ENCODE data around the gene ACAN.

ACAN gene

GRCh38 chr15:88844749-88845386 is 41.6 kb downstream of the ACAN start:
- no peak for DNase-seq

GRCh38 chr15:88845616-88846015 is 42.4 kb downstream of the ACAN start:
- DNase-seq: no peak

- DNase-seq: no peak
Observed at GRCh38 chr15:88847144-88847543, 43.9 kb downstream of the ACAN start.

DNA sequence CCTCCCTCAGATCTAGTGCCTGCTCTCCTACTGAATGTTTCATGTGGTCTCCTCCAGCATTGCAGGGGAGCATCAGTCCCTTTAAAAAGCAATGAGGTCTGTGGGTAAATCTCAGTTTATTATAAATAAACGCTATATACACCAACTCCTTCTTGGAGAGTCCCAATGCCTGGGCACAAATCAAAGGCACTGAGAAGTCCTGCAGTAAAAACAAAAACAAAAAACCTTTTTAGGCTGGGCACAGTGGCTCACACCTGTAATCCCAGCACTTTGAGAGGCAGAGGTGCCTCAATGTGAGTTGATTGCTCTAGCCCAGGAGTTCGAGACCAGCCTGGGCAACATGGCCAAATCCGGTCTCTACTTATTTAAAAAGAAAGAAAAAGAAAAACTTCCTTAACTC is 45.0 kb downstream of the ACAN start:
- no peak for DNase-seq

GRCh38 chr15:88849376-88850072 is 46.3 kb downstream of the ACAN start:
- no peak for DNase-seq

- DNase-seq: no peak
Observed at GRCh38 chr15:88852476-88852875, 49.2 kb downstream of the ACAN start.

DNA sequence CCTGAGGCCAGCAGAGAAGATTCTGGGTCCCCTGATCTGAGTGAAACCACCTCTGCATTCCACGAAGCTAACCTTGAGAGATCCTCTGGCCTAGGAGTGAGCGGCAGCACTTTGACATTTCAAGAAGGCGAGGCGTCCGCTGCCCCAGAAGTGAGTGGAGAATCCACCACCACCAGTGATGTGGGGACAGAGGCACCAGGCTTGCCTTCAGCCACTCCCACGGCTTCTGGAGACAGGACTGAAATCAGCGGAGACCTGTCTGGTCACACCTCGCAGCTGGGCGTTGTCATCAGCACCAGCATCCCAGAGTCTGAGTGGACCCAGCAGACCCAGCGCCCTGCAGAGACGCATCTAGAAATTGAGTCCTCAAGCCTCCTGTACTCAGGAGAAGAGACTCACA is 55.7 kb downstream of the ACAN start:
- DNase-seq: no peak

GRCh38 chr15:88859550-88859949 is 56.3 kb downstream of the ACAN start:
- no peak for DNase-seq

DNA sequence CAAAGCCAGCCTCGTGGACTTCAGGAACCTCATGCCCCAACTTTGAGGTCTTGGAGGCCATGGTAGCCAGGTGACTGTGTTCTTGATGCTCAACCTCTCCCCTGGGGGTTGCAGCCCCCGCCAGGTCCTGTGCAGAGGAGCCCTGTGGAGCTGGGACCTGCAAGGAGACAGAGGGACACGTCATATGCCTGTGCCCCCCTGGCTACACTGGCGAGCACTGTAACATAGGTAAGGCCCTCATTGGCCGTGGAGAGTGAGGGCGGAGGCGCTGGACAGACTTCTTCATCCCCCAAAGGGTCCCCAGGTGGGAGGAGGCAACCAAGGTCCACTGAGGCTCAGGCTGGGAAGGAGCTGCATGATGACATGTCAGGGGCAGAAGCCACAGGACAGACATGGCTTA is 57.0 kb downstream of the ACAN start:
- no peak for DNase-seq

GRCh38 chr15:88863412-88863811 is 60.2 kb downstream of the ACAN start:
- DNase-seq: no peak

DNA sequence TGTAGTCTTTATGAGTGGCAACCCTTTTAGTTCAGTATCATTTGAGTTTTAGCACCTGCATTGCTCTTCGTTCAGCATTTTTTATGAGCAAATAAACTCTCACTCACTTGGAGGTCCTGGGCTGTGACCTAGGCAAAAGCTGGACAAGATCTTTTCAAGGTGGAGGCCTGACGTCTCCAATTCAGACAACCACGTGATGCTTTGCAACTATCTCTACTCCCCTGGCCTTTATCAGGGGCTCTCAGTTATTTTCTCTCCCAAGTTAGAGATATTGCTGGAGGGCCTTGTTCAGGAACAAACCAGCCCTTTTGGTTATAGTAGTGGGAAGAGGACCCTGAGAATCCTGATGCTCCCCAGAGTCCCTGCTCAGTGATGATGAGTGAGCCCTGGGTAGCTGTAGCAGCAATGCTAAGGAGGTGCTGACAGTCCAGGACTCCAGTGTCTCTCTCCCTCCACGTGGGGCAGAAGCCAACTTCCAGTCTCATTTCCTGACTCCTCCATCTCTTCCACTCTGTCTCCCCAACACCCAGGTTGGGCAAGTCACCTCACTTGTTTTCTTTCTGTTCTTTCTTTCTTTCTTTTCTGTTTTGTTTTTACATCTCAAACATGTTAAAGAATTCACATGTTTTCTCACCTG is 61.7 kb downstream of the ACAN start:
- DNase-seq: peak; percentile 31

GRCh38 chr15:88865498-88866099 is 62.4 kb downstream of the ACAN start:
- peak; percentile 35 for DNase-seq

- DNase-seq: no peak
Observed at GRCh38 chr15:88866295-88866881, 63.2 kb downstream of the ACAN start.

DNA sequence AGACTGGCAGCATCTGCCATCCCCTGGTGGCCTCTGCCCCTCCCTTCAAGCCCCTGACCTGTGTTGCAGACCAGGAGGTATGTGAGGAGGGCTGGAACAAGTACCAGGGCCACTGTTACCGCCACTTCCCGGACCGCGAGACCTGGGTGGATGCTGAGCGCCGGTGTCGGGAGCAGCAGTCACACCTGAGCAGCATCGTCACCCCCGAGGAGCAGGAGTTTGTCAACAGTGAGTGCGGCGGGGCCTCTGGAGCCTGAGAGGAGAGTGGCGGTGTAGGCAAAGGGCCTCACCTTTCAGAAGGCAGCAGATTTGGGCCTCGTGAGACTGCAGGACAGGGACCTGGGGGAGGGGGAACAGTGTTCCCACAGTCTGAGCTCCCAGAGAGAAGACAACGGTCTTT is 68.1 kb downstream of the ACAN start:
- no peak for DNase-seq

DNA sequence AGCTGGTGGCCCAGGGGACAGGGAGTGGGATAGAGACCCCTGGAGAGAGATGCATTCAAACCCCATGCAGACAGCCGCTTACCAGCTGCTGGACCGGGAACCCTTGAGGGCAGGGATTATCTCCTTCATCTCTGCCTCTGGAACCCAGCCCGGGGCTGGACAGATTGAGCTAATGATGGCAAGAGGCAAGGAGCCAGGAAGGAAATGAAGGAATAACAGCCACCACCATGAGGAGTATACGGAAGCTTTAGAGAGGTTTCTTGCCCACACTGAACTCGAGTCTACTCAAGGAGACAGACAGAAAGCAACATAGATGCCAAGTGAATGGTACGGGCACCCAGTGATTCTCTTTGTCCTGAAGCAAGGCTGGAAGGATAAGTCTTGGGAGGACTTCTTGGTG is 68.9 kb downstream of the ACAN start:
- DNase-seq: no peak

DNA sequence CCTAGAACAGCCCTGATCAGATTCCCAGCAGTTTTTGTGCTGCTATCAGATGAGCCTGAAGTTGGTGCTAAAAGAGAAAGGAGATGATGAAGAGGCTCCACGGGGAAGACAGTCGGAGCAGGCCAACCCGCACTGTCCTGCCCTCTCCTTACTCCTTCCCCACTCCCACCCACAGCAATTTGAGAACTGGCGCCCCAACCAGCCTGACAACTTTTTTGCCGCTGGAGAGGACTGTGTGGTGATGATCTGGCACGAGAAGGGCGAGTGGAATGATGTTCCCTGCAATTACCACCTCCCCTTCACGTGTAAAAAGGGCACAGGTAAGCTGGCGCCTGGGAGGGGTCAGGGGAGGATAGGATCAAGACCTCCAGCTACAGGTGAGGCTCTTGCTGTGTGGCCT is 69.5 kb downstream of the ACAN start:
- DNase-seq: no peak

DNA sequence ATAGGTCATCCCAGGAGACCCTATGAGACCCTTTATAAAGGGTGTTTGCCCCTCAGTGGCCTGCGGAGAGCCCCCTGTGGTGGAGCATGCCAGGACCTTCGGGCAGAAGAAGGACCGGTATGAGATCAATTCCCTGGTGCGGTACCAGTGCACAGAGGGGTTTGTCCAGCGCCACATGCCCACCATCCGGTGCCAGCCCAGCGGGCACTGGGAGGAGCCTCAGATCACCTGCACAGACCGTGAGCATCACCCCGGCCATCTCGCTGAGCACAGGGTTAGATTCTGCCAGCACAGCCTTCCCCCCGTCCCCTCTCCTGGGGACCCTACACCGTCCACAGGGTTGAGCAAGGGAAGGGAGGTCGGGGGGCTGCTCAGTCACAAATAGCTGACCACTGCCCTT is 70.5 kb downstream of the ACAN start:
- DNase-seq: no peak

- no peak for DNase-seq
Observed at GRCh38 chr15:88874275-88874674, 71.0 kb downstream of the ACAN start.

DNA sequence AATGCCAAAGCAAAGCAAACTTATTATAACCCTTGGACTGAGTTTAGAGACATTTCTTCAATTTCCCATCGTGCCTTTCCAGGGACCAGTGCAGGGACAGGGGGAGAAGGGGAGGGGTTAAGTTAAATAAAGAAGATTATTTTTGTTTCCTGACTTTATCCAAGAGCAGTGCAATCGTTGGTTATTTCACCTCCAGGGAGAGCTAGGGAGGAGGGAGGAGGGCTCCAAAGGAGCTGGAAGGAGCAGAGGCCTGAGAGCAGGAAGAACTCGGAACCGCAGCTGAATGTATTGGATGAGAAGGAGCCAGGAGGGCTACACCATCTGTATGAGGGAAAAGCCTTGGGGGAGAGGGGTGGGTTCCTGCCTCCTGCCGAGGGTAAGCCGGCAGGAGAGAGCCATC is 71.4 kb downstream of the ACAN start:
- no peak for DNase-seq

GRCh38 chr15:88876573-88876972 is 73.3 kb downstream of the ACAN start:
- DNase-seq: no peak

GRCh38 chr15:88877415-88877814 is 74.2 kb downstream of the ACAN start:
- no peak for DNase-seq

- no peak for DNase-seq
Observed at GRCh38 chr15:88877906-88878305, 74.7 kb downstream of the ACAN start.

DNA sequence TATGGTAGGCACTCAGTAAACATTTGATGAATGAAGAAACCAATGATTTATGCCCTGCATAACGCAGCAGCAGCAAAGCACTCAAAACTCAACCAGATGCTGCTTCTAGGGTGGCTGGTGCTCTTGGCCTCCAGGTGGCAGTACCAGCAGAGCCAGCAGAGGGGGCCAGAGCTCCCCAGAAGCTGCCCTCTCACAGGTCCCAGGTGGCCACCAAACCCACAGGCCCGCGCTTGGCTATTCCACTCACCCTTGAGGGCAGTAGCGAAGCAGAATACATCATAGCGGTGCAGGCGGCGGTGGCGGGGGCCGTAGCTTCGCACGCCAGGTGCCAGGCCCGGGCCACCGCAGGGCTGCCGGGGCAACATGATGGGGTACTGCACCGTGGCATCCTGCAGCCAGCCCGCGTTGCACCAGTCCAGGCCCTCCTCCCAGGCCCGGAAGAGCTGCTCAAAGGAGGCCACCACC is 75.5 kb downstream of the ACAN start:
- peak; percentile 42 for DNase-seq
